WTC11 (cell line): ENCODE data around the gene ADCY1.

ENCODE experiments used
- ATF3 ChIP-seq: sonication (generic); formaldehyde crosslinking; conservative IDR thresholded peaks from 2 replicates; pipeline ENCODE4 v1.8.1; 2022; ENCODE audit warnings: mild to moderate bottlenecking, missing genetic modification reagents
- CTCF ChIP-seq: fragments of 200-600 bp; IDR thresholded peaks from 2 replicates; pipeline ENCODE4 v1.8.0; 2022; ENCODE audit warnings: antibody characterized with exemption
- FOXK1 ChIP-seq: sonication (generic); formaldehyde crosslinking; IDR thresholded peaks from 2 replicates; pipeline ENCODE4 v1.8.0; 2022; ENCODE audit warnings: mild to moderate bottlenecking, moderate library complexity, missing genetic modification reagents
- IRF1 ChIP-seq: sonication (generic); formaldehyde crosslinking; IDR thresholded peaks from 2 replicates; pipeline ENCODE4 v1.8.0; 2023; ENCODE audit warnings: missing genetic modification reagents
- MAX ChIP-seq: sonication (generic); formaldehyde crosslinking; IDR thresholded peaks from 2 replicates; pipeline ENCODE4 v1.8.0; 2022; ENCODE audit warnings: mild to moderate bottlenecking, missing genetic modification reagents
- TEAD4 ChIP-seq: sonication (generic); formaldehyde crosslinking; IDR thresholded peaks from 2 replicates; pipeline ENCODE4 v1.8.0; 2022; ENCODE audit warnings: mild to moderate bottlenecking, missing genetic modification reagents
- USF2 ChIP-seq: sonication (generic); formaldehyde crosslinking; IDR thresholded peaks from 2 replicates; pipeline ENCODE4 v1.8.1; 2023; ENCODE audit warnings: mild to moderate bottlenecking, missing genetic modification reagents, moderate library complexity

GRCh38 chr7:45687721-45688120 lies 113.6 kb downstream of the ADCY1 start:
- TF ChIP-seq MAX (no peak), CTCF (no peak), FOXK1 (CRISPR knock-in tag) (no peak), USF2 (no peak), TEAD4 (CRISPR knock-in tag) (no peak), ATF3 (CRISPR knock-in tag) (no peak), IRF1 (CRISPR knock-in tag) (no peak)
